ENCODE measurements around the gene NKX1-1.

GRCh38 chr4:1354983-1355275 is 51.3 kb downstream of the NKX1-1 start:
- TF ChIP-seq CTCF (IDR thresholded peaks at IDR 0.05; ENCODE audit: poor library complexity, severe bottlenecking) (no peak), MXI1 (conservative IDR thresholded peaks at IDR 0.05; ENCODE audit: poor library complexity, severe bottlenecking) (no peak), POLR2AphosphoS5 (IDR thresholded peaks at IDR 0.05) (no peak), EZH2 (IDR thresholded peaks at IDR 0.05; ENCODE audit: borderline replicate concordance, insufficient read depth, low read length, poor library complexity, severe bottlenecking) (no peak), EP300 (conservative IDR thresholded peaks at IDR 0.05; ENCODE audit: poor library complexity, severe bottlenecking) (no peak)

Measured in neural cell (in vitro differentiated cells).